PFSK-1 (cell line): ENCODE results near the gene NPSR1.

Experiments used
- POLR2AphosphoS5 ChIP-seq: IDR thresholded peaks from 2 replicates; pipeline ENCODE4 v1.6.1; 2012; ENCODE audit warnings: low read depth, mild to moderate bottlenecking, control low read depth, low read length, moderate library complexity
- REST ChIP-seq, 2 experiments: IDR thresholded peaks; 2 replicates each; pipeline versions ENCODE4 v1.6.1 to v1.8.0; 2011 to 2012; ENCODE audit warnings: low read depth in 2 of 2, low read length in 2 of 2, control low read depth in 1 of 2, inconsistent platforms in 1 of 2, mild to moderate bottlenecking in 1 of 2, moderate library complexity in 1 of 2; ENCODE audit not compliant: insufficient read depth in 1 of 2

GRCh38 chr7:34720289-34720688 lies 62.3 kb downstream of the NPSR1 start:
- TF ChIP-seq POLR2AphosphoS5 (no peak), REST (IDR thresholded peaks at IDR 0.05; ENCODE audit: insufficient read depth in 1 of 2, low read depth in 2 of 2, low read length in 2 of 2) (no peak)
